HG03558 (cell line): Measurements from ENCODE around the gene TREML2.
"Not testable (repeated sequence)": the region's sequence is repeated elsewhere in the genome, so short reads cannot be mapped to it uniquely, and the experiment has no call there.

Experiments
- ATAC-seq: cut with Tn5 transposase; IDR thresholded peaks from one replicate; pipeline ENCODE4 v1.9.1; 2021; ENCODE audit warnings: moderate number of reproducible peaks; ENCODE audit not compliant: unreplicated experiment; ENCODE audit errors: extremely low read depth

The TREML2 gene

GRCh38 chr6:41209547-41210320 lies 8.8 kb upstream of the TREML2 start:
- no peak for ATAC-seq

GRCh38 chr6:41208439-41209106 lies 7.6 kb upstream of the TREML2 start:
- no peak for ATAC-seq

GRCh38 chr6:41204156-41204555 lies 3.2 kb upstream of the TREML2 start:
- ATAC-seq: no peak

- ATAC-seq: no peak
These were observed 820 bp upstream of the TREML2 start for GRCh38 chr6:41201764-41202173.

- ATAC-seq: no peak
These were observed 551 bp downstream of the TREML2 start for GRCh38 chr6:41200296-41200900.

GRCh38 chr6:41199552-41200246 lies 1.2 kb downstream of the TREML2 start:
- ATAC-seq: no peak

- no peak for ATAC-seq
These were observed 3.7 kb downstream of the TREML2 start for GRCh38 chr6:41197234-41197633.

GRCh38 chr6:41194386-41194785 lies 6.6 kb downstream of the TREML2 start:
- no peak for ATAC-seq

- no peak for ATAC-seq
These were observed 7.1 kb downstream of the TREML2 start for GRCh38 chr6:41193884-41194283.

GRCh38 chr6:41193171-41193734 lies 7.7 kb downstream of the TREML2 start:
- no peak for ATAC-seq

GRCh38 chr6:41191569-41191968 lies 9.4 kb downstream of the TREML2 start:
- no peak for ATAC-seq

GRCh38 chr6:41190791-41191190 lies 10.2 kb downstream of the TREML2 start:
- ATAC-seq: no peak

GRCh38 chr6:41189967-41190366 lies 11.0 kb downstream of the TREML2 start:
- no peak for ATAC-seq

GRCh38 chr6:41189046-41189445 lies 11.9 kb downstream of the TREML2 start:
- not testable (repeated sequence) for ATAC-seq

- no peak for ATAC-seq
These were observed 12.7 kb downstream of the TREML2 start for GRCh38 chr6:41187924-41188886.

GRCh38 chr6:41186031-41186562 lies 14.9 kb downstream of the TREML2 start:
- ATAC-seq: no peak

GRCh38 chr6:41184761-41185160 lies 16.2 kb downstream of the TREML2 start:
- no peak for ATAC-seq

- ATAC-seq: no peak
These were observed 18.6 kb downstream of the TREML2 start for GRCh38 chr6:41182069-41183034.
